ENCODE measurements around the gene RAPGEF2.

Gene RAPGEF2

DNA sequence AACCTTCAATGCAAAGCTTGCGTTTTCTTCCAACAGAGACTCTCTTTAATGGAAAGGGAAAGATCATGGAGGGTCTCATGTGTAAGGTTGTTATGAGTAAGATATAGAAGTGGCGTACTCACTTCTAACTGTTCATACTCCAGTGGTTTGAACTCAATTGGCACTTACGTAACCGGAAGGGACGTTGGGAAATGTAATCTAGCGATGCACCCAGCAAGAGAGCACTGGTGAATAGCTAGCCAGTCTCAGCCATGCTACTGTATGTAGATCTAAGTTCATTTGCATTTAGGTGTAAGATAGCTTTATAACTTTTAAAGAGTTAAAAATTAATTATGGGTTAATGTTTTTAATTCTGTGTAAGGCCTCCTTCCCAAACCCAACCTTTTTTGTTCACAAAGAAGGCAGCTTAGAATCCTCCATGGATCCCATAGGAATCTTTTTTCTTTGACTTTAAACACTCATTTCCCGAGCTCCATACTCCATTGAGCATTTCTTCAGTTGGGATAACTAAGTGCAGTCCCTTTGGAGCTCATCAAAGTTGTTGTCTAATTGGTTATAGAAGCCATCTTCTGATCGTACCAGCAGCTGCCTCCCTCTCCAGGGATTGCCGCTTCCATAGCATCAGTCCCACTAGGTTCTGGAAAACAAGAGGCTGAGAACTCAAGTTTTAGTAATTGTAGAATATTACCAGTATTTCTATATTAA is 191.1 kb downstream of the RAPGEF2 start (continued):
- TF ChIP-seq SCRT1 (tag by site-specific recombination; IDR thresholded peaks at IDR 0.05; ENCODE audit: borderline replicate concordance) = no peak
- no peak for TF ChIP-seq ZNF362 (tag by site-specific recombination; IDR thresholded peaks at IDR 0.05)

- no peaks in the 10 kb centered on the region for H3K36me3 ChIP-seq (ENCODE audit: control insufficient read depth in 2 of 2, insufficient read depth in 1 of 2, low read length in 2 of 2)
- ChIA-PET CTCF (interaction anchor here (0.7 kb wide), 1 partner anchor 248 kb away, joined by 4 read pairs; no protein-coding TSS in a partner anchor), POLR2A (no interaction called here)
- no peak overlapping the region for H3K4me3 ChIP-seq (ENCODE audit: low read depth, low read length)
- TF ChIP-seq ZNF24 (tag by site-specific recombination; IDR thresholded peaks at IDR 0.05) (no peak), ZNF660 (tag by site-specific recombination; IDR thresholded peaks at IDR 0.05) (no peak), ZBTB20 (tag by site-specific recombination; IDR thresholded peaks at IDR 0.05) (no peak), ZBTB49 (tag by site-specific recombination; IDR thresholded peaks at IDR 0.05; ENCODE audit: low read depth) (no peak), ZNF138 (tag by site-specific recombination; IDR thresholded peaks at IDR 0.05; ENCODE audit: borderline replicate concordance) (no peak), PRDM1 (tag by site-specific recombination; IDR thresholded peaks at IDR 0.05) (no peak), ZFP37 (tag by site-specific recombination; IDR thresholded peaks at IDR 0.05) (no peak), ZNF169 (tag by site-specific recombination; IDR thresholded peaks at IDR 0.05) (no peak), ZNF112 (tag by site-specific recombination; IDR thresholded peaks at IDR 0.05) (no peak)
- H3K4me1 ChIP-seq (ENCODE audit: control insufficient read depth, insufficient read depth, low read length) = no peaks in the 10 kb centered on the region
- no peaks in the 10 kb centered on the region for H3K9me3 ChIP-seq (ENCODE audit: control insufficient read depth, insufficient read depth, low read depth, low read length)
- H3K27ac ChIP-seq (ENCODE audit: extremely low read depth, low read depth, low read length) = no peak overlapping the region
Measured at GRCh38 chr4:159296061-159296460, 193.2 kb downstream of the RAPGEF2 start.

DNA sequence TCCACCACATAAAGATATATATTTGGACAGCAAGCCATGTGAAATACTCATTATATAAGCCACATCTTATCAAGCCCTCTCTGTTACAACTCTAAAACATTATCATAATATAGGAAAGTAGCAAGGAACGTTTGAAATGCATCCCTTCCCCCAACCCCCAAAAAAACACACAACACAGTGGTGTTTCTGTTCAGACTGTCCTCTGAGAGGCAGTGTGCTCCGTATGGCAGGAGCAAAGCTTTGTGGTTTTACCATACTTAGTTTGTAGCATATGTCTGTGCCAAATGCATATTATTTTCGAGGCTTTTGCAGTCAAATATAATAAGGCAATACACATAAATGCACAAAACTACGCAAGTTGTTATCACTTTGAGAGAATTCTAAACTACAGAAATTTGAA is 194.2 kb downstream of the RAPGEF2 start:
- TF ChIP-seq, protein P1, sequence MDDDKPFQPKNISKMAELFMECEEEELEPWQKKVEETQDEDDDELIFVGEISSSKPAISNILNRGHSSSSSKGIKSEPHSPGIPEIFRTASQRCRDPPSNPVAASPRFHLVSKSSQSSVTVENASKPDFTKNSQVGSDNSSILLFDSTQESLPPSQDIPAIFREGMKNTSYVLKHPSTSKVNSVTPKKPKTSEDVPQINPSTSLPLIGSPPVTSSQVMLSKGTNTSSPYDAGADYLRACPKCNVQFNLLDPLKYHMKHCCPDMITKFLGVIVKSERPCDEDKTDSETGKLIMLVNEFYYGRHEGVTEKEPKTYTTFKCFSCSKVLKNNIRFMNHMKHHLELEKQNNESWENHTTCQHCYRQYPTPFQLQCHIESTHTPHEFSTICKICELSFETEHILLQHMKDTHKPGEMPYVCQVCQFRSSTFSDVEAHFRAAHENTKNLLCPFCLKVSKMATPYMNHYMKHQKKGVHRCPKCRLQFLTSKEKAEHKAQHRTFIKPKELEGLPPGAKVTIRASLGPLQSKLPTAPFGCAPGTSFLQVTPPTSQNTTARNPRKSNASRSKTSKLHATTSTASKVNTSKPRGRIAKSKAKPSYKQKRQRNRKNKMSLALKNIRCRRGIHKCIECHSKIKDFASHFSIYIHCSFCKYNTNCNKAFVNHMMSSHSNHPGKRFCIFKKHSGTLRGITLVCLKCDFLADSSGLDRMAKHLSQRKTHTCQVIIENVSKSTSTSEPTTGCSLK (tag by site-specific recombination; IDR thresholded peaks at IDR 0.05) = no peak
- no peak for TF ChIP-seq ZBTB21 (tag by site-specific recombination; IDR thresholded peaks at IDR 0.05)
- H3K36me3 ChIP-seq (ENCODE audit: control insufficient read depth in 2 of 2, insufficient read depth in 1 of 2, low read length in 2 of 2) = no peaks in the 10 kb centered on the region
- POLR2A ChIA-PET = no interaction called here
- H3K9me3 ChIP-seq (ENCODE audit: control insufficient read depth, insufficient read depth, low read depth, low read length) = no peaks in the 10 kb centered on the region
- H3K4me3 ChIP-seq (ENCODE audit: low read depth, low read length) = no peak overlapping the region
- no peak overlapping the region for H3K27ac ChIP-seq (ENCODE audit: extremely low read depth, low read depth, low read length)
- CTCF ChIA-PET = no interaction called here
- no peaks in the 10 kb centered on the region for H3K4me1 ChIP-seq (ENCODE audit: control insufficient read depth, insufficient read depth, low read length)

GRCh38 chr4:159298502-159298901 is 195.6 kb downstream of the RAPGEF2 start:
- no peak overlapping the region for H3K27ac ChIP-seq (ENCODE audit: extremely low read depth, low read depth, low read length)
- no peaks in the 10 kb centered on the region for H3K36me3 ChIP-seq (ENCODE audit: control insufficient read depth in 2 of 2, insufficient read depth in 1 of 2, low read length in 2 of 2)
- CTCF ChIA-PET = no interaction called here
- POLR2A ChIA-PET = no interaction called here
- H3K9me3 ChIP-seq (ENCODE audit: control insufficient read depth, insufficient read depth, low read depth, low read length) = no peaks in the 10 kb centered on the region
- no peaks in the 10 kb centered on the region for H3K4me1 ChIP-seq (ENCODE audit: control insufficient read depth, insufficient read depth, low read length)
- H3K4me3 ChIP-seq (ENCODE audit: low read depth, low read length) = no peak overlapping the region
- TF ChIP-seq MEIS1 (CRISPR knock-in tag; IDR thresholded peaks at IDR 0.05; ENCODE audit: borderline replicate concordance) = no peak
- TF ChIP-seq ZFP37 (tag by site-specific recombination; IDR thresholded peaks at IDR 0.05) = no peak
- no peak for TF ChIP-seq ZNF302 (tag by site-specific recombination; IDR thresholded peaks at IDR 0.05; ENCODE audit: low read depth)
- TF ChIP-seq, protein P2, sequence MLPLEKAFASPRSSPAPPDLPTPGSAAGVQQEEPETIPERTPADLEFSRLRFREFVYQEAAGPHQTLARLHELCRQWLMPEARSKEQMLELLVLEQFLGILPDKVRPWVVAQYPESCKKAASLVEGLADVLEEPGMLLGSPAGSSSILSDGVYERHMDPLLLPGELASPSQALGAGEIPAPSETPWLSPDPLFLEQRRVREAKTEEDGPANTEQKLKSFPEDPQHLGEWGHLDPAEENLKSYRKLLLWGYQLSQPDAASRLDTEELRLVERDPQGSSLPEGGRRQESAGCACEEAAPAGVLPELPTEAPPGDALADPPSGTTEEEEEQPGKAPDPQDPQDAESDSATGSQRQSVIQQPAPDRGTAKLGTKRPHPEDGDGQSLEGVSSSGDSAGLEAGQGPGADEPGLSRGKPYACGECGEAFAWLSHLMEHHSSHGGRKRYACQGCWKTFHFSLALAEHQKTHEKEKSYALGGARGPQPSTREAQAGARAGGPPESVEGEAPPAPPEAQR (tag by site-specific recombination; IDR thresholded peaks at IDR 0.05) = no peak
- no peak for TF ChIP-seq ZBTB49 (tag by site-specific recombination; IDR thresholded peaks at IDR 0.05; ENCODE audit: low read depth)
- no peak for TF ChIP-seq ZNF560 (tag by site-specific recombination; IDR thresholded peaks at IDR 0.05; ENCODE audit: borderline replicate concordance)
- TF ChIP-seq, protein P3, sequence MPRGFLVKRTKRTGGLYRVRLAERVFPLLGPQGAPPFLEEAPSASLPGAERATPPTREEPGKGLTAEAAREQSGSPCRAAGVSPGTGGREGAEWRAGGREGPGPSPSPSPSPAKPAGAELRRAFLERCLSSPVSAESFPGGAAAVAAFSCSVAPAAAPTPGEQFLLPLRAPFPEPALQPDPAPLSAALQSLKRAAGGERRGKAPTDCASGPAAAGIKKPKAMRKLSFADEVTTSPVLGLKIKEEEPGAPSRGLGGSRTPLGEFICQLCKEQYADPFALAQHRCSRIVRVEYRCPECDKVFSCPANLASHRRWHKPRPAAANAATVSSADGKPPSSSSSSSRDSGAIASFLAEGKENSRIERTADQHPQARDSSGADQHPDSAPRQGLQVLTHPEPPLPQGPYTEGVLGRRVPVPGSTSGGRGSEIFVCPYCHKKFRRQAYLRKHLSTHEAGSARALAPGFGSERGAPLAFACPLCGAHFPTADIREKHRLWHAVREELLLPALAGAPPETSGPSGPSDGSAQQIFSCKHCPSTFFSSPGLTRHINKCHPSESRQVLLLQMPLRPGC (tag by site-specific recombination; IDR thresholded peaks at IDR 0.05) = no peak

Measured in HEK293 (cell line).